Natural killer cell (primary cell): ENCODE data around the gene CMTM1. TPM values are rescaled to one million over a fixed set of nuclear protein-coding genes. Genes with fewer than 3 reads are reported as not detected.
A peak's percentile ranks its signal among the peaks of the same experiment; 100 is the strongest.

Source experiments
- ATAC-seq, 3 donors: fragments of 150-1000 bp in 2 of 3; fragments of 200-7000 bp in 1 of 3; cut with Tn5 transposase; 1 replicate in 1 of 3; 2 replicates in 2 of 3; pipeline ENCODE4 v1.10.0; 2021; ENCODE audit warnings: mild to moderate bottlenecking in 2 of 3, moderate library complexity in 2 of 3
- DNase-seq, 2 donors: peaks; one replicate each; pipeline versions ENCODE4 v3.0.0 to v3.0.0-alpha.2; 2013 to 2021; ENCODE audit warnings: mixed read lengths in 1 of 2
- H3K27ac ChIP-seq: one replicate; pipeline ENCODE4 v1.5.1; 2013; ENCODE audit warnings: mild to moderate bottlenecking, low read length
- H3K27me3 ChIP-seq: one replicate; pipeline ENCODE4 v1.6.1; 2013; ENCODE audit warnings: low read length; ENCODE audit not compliant: control insufficient read depth, insufficient read depth
- H3K36me3 ChIP-seq: one replicate; pipeline ENCODE4 v1.6.1; 2013; ENCODE audit warnings: low read length; ENCODE audit not compliant: control insufficient read depth, insufficient read depth
- H3K4me1 ChIP-seq: one replicate; pipeline ENCODE4 v1.6.1; 2013; ENCODE audit warnings: low read length; ENCODE audit not compliant: control insufficient read depth, insufficient read depth
- H3K4me3 ChIP-seq: one replicate; pipeline ENCODE4 v1.5.1; 2013; ENCODE audit warnings: low read length
- H3K9me3 ChIP-seq: one replicate; pipeline ENCODE4 v1.6.1; 2013; ENCODE audit warnings: low read length; ENCODE audit not compliant: control insufficient read depth, insufficient read depth
- H3K27ac Mint-ChIP-seq, 2 donors: one replicate each; pipeline ENCODE4 v1.8.0; 2022; ENCODE audit warnings: mild to moderate bottlenecking in 2 of 2, mixed read lengths in 2 of 2, moderate library complexity in 1 of 2
- H3K27me3 Mint-ChIP-seq, 2 donors: one replicate each; pipeline ENCODE4 v1.8.0; 2022; ENCODE audit warnings: low read depth in 2 of 2, mixed read lengths in 2 of 2
- H3K36me3 Mint-ChIP-seq: one replicate; pipeline ENCODE4 v1.8.0; 2022; ENCODE audit warnings: mixed read lengths
- H3K4me1 Mint-ChIP-seq, 2 donors: one replicate each; pipeline ENCODE4 v1.8.0; 2022; ENCODE audit warnings: mixed read lengths in 2 of 2
- H3K4me3 Mint-ChIP-seq: one replicate; pipeline ENCODE4 v1.8.0; 2022; ENCODE audit warnings: mild to moderate bottlenecking, moderate library complexity, mixed read lengths
- H3K9me3 Mint-ChIP-seq, 2 donors: one replicate each; pipeline ENCODE4 v1.8.0; 2022; ENCODE audit warnings: mixed read lengths in 2 of 2
- WGBS: methylation state at CpG from one replicate; pipeline ENCODE4 v1.1.7; 2013; ENCODE audit warnings: missing lambda C conversion rate; ENCODE audit not compliant: insufficient coverage; 5-methylcytosine and 5-hydroxymethylcytosine counted together
- intact Hi-C: fragments of 100-400 bp; cut with micrococcal nuclease; formaldehyde crosslinking; loops from one replicate; pipeline ENCODE4 v1.14.2; 2022
- total RNA-seq, 4 donors: library from RNA; stranded (reverse); fragments of 120-200 nt in 1 of 4; gene quantifications; one replicate each; pipeline versions ENCODE4 v1.2.3 to v1.2.4, GENCODE V29; 2013 to 2022
- TF ChIP-seq, protein P1 (sequence below): fragments of 200-600 bp; IDR thresholded peaks from one replicate; pipeline ENCODE4 v1.8.0; 2022; ENCODE audit warnings: antibody characterized with exemption

Gene CMTM1
- total RNA-seq, 3 donors from 2014 or later (not counting 1 experiment from before 2014, with no cell fraction given), result 4.4 to 8.5 (median 7.8) TPM

GRCh38 chr16:66575060-66575459, 8.8 kb downstream of the CMTM1 start:
- H3K36me3 Mint-ChIP-seq, result no peaks in the 10 kb centered on the region
- ATAC-seq (no peak), DNase-seq (no peak)
- TF ChIP-seq, protein P1, sequence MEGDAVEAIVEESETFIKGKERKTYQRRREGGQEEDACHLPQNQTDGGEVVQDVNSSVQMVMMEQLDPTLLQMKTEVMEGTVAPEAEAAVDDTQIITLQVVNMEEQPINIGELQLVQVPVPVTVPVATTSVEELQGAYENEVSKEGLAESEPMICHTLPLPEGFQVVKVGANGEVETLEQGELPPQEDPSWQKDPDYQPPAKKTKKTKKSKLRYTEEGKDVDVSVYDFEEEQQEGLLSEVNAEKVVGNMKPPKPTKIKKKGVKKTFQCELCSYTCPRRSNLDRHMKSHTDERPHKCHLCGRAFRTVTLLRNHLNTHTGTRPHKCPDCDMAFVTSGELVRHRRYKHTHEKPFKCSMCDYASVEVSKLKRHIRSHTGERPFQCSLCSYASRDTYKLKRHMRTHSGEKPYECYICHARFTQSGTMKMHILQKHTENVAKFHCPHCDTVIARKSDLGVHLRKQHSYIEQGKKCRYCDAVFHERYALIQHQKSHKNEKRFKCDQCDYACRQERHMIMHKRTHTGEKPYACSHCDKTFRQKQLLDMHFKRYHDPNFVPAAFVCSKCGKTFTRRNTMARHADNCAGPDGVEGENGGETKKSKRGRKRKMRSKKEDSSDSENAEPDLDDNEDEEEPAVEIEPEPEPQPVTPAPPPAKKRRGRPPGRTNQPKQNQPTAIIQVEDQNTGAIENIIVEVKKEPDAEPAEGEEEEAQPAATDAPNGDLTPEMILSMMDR, result no peak
- Histone ChIP-seq H3K9me3 (no peaks in the 10 kb centered on the region), H3K4me3 (no peak overlapping the region), H3K4me1 (peaks cover 26% of the 10 kb centered on the region), H3K36me3 (peaks cover 3% of the 10 kb centered on the region), H3K27ac (no peak overlapping the region), H3K27me3 (peaks cover 13% of the 10 kb centered on the region)
- 100% methylated on average over 3 of the region's 3 CpGs for WGBS
- no peak overlapping the region for H3K27ac Mint-ChIP-seq
- peaks cover 12 to 21% of the 10 kb centered on the region in 2 donors for H3K27me3 Mint-ChIP-seq
- H3K4me3 Mint-ChIP-seq, result no peak overlapping the region
- peaks cover 28 to 33% of the 10 kb centered on the region in 2 donors for H3K4me1 Mint-ChIP-seq
- intact Hi-C loops, result no loop called here
- no peaks in the 10 kb centered on the region for H3K9me3 Mint-ChIP-seq

GRCh38 chr16:66576296-66576695, 10.1 kb downstream of the CMTM1 start:
- no peaks in the 10 kb centered on the region for H3K36me3 ChIP-seq
- H3K27ac ChIP-seq, result no peak overlapping the region
- no peak overlapping the region for H3K4me3 ChIP-seq
- intact Hi-C loops, result no loop called here
- TF ChIP-seq, protein P1, result no peak
- H3K9me3 ChIP-seq, result no peaks in the 10 kb centered on the region
- 98% methylated on average over 5 of the region's 5 CpGs for WGBS
- Mint-ChIP-seq H3K27me3 (peaks cover 12 to 30% of the 10 kb centered on the region in 2 donors), H3K4me1 (peaks cover 28% of the 10 kb centered on the region in 2 donors), H3K4me3 (no peak overlapping the region), H3K27ac (no peak overlapping the region), H3K36me3 (no peaks in the 10 kb centered on the region), H3K9me3 (no peaks in the 10 kb centered on the region)
- peaks cover 14% of the 10 kb centered on the region for H3K27me3 ChIP-seq
- ATAC-seq (no peak), DNase-seq (no peak)
- H3K4me1 ChIP-seq, result peaks cover 26% of the 10 kb centered on the region

GRCh38 chr16:66578651-66579531, 12.7 kb downstream of the CMTM1 start, which contains the start of gene CMTM2:
CMTM2 (plus strand) TSS chr16:66579463; CDS start chr16:66579608, 145 bp downstream.
- Mint-ChIP-seq H3K36me3 (no peaks in the 10 kb centered on the region), H3K4me1 (peaks cover 13 to 18% of the 10 kb centered on the region in 2 donors), H3K9me3 (no peaks in the 10 kb centered on the region), H3K27ac (peak within 1 kb of the TSS in 1 of 2 donors; percentile 36), H3K27me3 (peaks cover 12 to 30% of the 10 kb centered on the region in 2 donors), H3K4me3 (peak within 1 kb of the TSS; percentile 81)
- ATAC-seq (peak in 2 of 3 donors; percentile 34 to 63), DNase-seq (peak in 1 of 2 donors; percentile 44)
- Histone ChIP-seq H3K27ac (no peak within 1 kb of the TSS), H3K36me3 (no peaks in the 10 kb centered on the region), H3K4me1 (peaks cover 12% of the 10 kb centered on the region), H3K4me3 (peak within 1 kb of the TSS; percentile 7), H3K9me3 (no peaks in the 10 kb centered on the region), H3K27me3 (peaks cover 14% of the 10 kb centered on the region)
- TF ChIP-seq, protein P1, result no peak
- intact Hi-C loops, result no loop called here
- 13% methylated on average over 77 of the region's 77 CpGs for WGBS
